OCI-LY7 (cell line): ENCODE data around the gene DBN1. TPM values are rescaled to one million over a fixed set of nuclear protein-coding genes. Genes with fewer than 3 reads are reported as not detected.

Source experiments
- BruUV-seq: library from RNA; stranded (reverse); fragments of 400-500 nt; replicated peaks from 2 replicates; lab custom pipeline; 2021; lab: Mats Ljungman, UMichigan
- CTCF ChIA-PET: fragments of 300-600 bp; sonication (Branson Sonifier 250); formaldehyde crosslinking; loops from one replicate; lab custom pipeline; 2022; ENCODE audit warnings: antibody characterized with exemption; ENCODE audit not compliant: unreplicated experiment; lab: Charles Lee
- POLR2A ChIA-PET: fragments of 300-600 bp; sonication (Branson Sonifier 250); formaldehyde crosslinking; loops from one replicate; lab custom pipeline; 2022; ENCODE audit warnings: antibody characterized with exemption; lab: Charles Lee
- DNase-seq: peaks from one replicate; pipeline ENCODE4 v3.0.0-alpha.2; 2015; ENCODE audit warnings: low spot score
- H2AFZ ChIP-seq: fragments of 200-600 bp; sonication (generic), shearing (Covaris generic); 2 replicates; pipeline ENCODE4 v1.6.1; 2014; ENCODE audit warnings: mild to moderate bottlenecking, antibody characterized with exemption, low read length, moderate library complexity
- H3K27ac ChIP-seq: fragments of 200-600 bp; sonication (generic); 2 replicates; pipeline ENCODE4 v1.5.1; 2014; ENCODE audit warnings: mixed run types, low read depth, mild to moderate bottlenecking, moderate library complexity, low read length, inconsistent platforms; ENCODE audit not compliant: poor library complexity, severe bottlenecking
- H3K36me3 ChIP-seq: fragments of 200-600 bp; sonication (generic); 2 replicates; pipeline ENCODE4 v1.6.1; 2014; ENCODE audit warnings: mild to moderate bottlenecking, antibody characterized with exemption, low read length, moderate library complexity, mixed read lengths; ENCODE audit not compliant: insufficient read depth
- H3K4me1 ChIP-seq: fragments of 200-600 bp; sonication (generic); 2 replicates; pipeline ENCODE4 v1.5.1; 2014; ENCODE audit warnings: mild to moderate bottlenecking, low read length; ENCODE audit not compliant: insufficient read depth, poor library complexity, severe bottlenecking
- H3K4me2 ChIP-seq: fragments of 200-600 bp; sonication (generic); 2 replicates; pipeline ENCODE4 v1.6.1; 2014; ENCODE audit warnings: mild to moderate bottlenecking, low read length
- H3K4me3 ChIP-seq: fragments of 200-600 bp; sonication (generic); 2 replicates; pipeline ENCODE4 v1.5.1; 2014; ENCODE audit warnings: mild to moderate bottlenecking, low read depth, low read length; ENCODE audit not compliant: poor library complexity, severe bottlenecking
- H3K79me2 ChIP-seq: fragments of 200-600 bp; sonication (generic); 2 replicates; pipeline ENCODE4 v1.6.1; 2016; ENCODE audit warnings: low read depth, mild to moderate bottlenecking, low read length, moderate library complexity, mixed read lengths; ENCODE audit not compliant: insufficient read depth
- H3K9me2 ChIP-seq: fragments of 200-600 bp; sonication (generic); 2 replicates; pipeline ENCODE4 v1.6.1; 2016; ENCODE audit warnings: mild to moderate bottlenecking, low read length, mixed read lengths; ENCODE audit not compliant: insufficient read depth
- H3K9me3 ChIP-seq: fragments of 200-600 bp; sonication (generic); 2 replicates; pipeline ENCODE4 v1.6.1; 2014; ENCODE audit warnings: mild to moderate bottlenecking, mixed run types, low read length, mixed read lengths
- H4K20me1 ChIP-seq: fragments of 200-600 bp; sonication (generic); 2 replicates; pipeline ENCODE4 v1.6.1; 2014; ENCODE audit warnings: mild to moderate bottlenecking, antibody characterized with exemption, low read length, moderate library complexity, mixed read lengths; ENCODE audit not compliant: insufficient read depth
- EZH2phosphoT487 ChIP-seq: fragments of 200-600 bp; sonication (generic); IDR thresholded peaks from 2 replicates; pipeline ENCODE4 v1.6.1; 2018; ENCODE audit warnings: low read depth, borderline replicate concordance, mild to moderate bottlenecking, mixed run types, antibody characterized with exemption, low read length, moderate library complexity, mixed read lengths
- intact Hi-C: fragments of 100-400 bp; cut with micrococcal nuclease; formaldehyde crosslinking; loops from one replicate; pipeline ENCODE4 v1.10.0; 2022; ENCODE audit not compliant: unreplicated experiment
- total RNA-seq, 2 experiments: library from RNA; depleted of rRNA in 1 of 2; stranded (reverse); fragments of >200 nt in 1 of 2; shearing (Covaris generic) in 1 of 2; gene quantifications; 2 replicates each; pipeline ENCODE4 v1.2.3, GENCODE V29; 2014 to 2022
- TF ChIP-seq, protein P1 (sequence below): fragments of 200-600 bp; sonication (generic); conservative IDR thresholded peaks from 2 replicates; pipeline ENCODE4 v1.5.1; 2014; ENCODE audit warnings: mild to moderate bottlenecking, antibody characterized with exemption, low read length, moderate library complexity, mixed read lengths

The DBN1 gene
- total RNA-seq, 2 experiments from 2014 or later = 11.7 to 22.0 TPM

- ChIA-PET POLR2A (interaction anchor here (0.7 to 1.5 kb wide), 4 partner anchors 10 to 95 kb away, joined by 3 to 5 read pairs (median 4); partner anchors contain the start of gene GRK6), CTCF (no interaction called here)
- intact Hi-C loops = no loop called here
- H3K27ac ChIP-seq = no peak overlapping the region
- H2AFZ ChIP-seq = no peak overlapping the region
- no peak for DNase-seq
- no peaks in the 10 kb centered on the region for H3K36me3 ChIP-seq
- TF ChIP-seq EZH2phosphoT487 = no peak
- TF ChIP-seq, protein P1, sequence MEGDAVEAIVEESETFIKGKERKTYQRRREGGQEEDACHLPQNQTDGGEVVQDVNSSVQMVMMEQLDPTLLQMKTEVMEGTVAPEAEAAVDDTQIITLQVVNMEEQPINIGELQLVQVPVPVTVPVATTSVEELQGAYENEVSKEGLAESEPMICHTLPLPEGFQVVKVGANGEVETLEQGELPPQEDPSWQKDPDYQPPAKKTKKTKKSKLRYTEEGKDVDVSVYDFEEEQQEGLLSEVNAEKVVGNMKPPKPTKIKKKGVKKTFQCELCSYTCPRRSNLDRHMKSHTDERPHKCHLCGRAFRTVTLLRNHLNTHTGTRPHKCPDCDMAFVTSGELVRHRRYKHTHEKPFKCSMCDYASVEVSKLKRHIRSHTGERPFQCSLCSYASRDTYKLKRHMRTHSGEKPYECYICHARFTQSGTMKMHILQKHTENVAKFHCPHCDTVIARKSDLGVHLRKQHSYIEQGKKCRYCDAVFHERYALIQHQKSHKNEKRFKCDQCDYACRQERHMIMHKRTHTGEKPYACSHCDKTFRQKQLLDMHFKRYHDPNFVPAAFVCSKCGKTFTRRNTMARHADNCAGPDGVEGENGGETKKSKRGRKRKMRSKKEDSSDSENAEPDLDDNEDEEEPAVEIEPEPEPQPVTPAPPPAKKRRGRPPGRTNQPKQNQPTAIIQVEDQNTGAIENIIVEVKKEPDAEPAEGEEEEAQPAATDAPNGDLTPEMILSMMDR = no peak
- BruUV-seq = no TSS peak
- no peaks in the 10 kb centered on the region for H4K20me1 ChIP-seq
- peaks cover 5% of the 10 kb centered on the region for H3K4me1 ChIP-seq
- no peak overlapping the region for H3K4me2 ChIP-seq
- no peaks in the 10 kb centered on the region for H3K9me2 ChIP-seq
- no peak overlapping the region for H3K4me3 ChIP-seq
- H3K79me2 ChIP-seq = no peaks in the 10 kb centered on the region
- H3K9me3 ChIP-seq = no peaks in the 10 kb centered on the region
Observed at GRCh38 chr5:177414481-177414880, 59.0 kb downstream of the DBN1 start.

GRCh38 chr5:177412603-177413233 lies 60.7 kb downstream of the DBN1 start:
- peaks cover 5% of the 10 kb centered on the region for H3K4me1 ChIP-seq
- H3K36me3 ChIP-seq = no peaks in the 10 kb centered on the region
- intact Hi-C loops = no loop called here
- CTCF ChIA-PET = no interaction called here
- no peak overlapping the region; the same call in 1 of the 2 replicates for H3K4me2 ChIP-seq
- H4K20me1 ChIP-seq = no peaks in the 10 kb centered on the region
- no peak overlapping the region for H2AFZ ChIP-seq
- DNase-seq = no peak
- no TSS peak for BruUV-seq
- H3K79me2 ChIP-seq = no peaks in the 10 kb centered on the region
- no peak overlapping the region for H3K4me3 ChIP-seq
- H3K9me3 ChIP-seq = no peaks in the 10 kb centered on the region
- no peaks in the 10 kb centered on the region for H3K9me2 ChIP-seq
- TF ChIP-seq, protein P1 = no peak
- no peak for TF ChIP-seq EZH2phosphoT487
- H3K27ac ChIP-seq = no peak overlapping the region
- POLR2A ChIA-PET = no interaction called here

- no peak overlapping the region for H3K4me3 ChIP-seq
- no peak overlapping the region for H2AFZ ChIP-seq
- TF ChIP-seq, protein P1 = no peak
- TF ChIP-seq EZH2phosphoT487 = no peak
- DNase-seq = no peak
- CTCF ChIA-PET = no interaction called here
- no peaks in the 10 kb centered on the region for H3K36me3 ChIP-seq
- H3K4me2 ChIP-seq = no peak overlapping the region
- H4K20me1 ChIP-seq = no peaks in the 10 kb centered on the region
- POLR2A ChIA-PET = no interaction called here
- H3K9me3 ChIP-seq = no peaks in the 10 kb centered on the region
- no TSS peak for BruUV-seq
- no peaks in the 10 kb centered on the region for H3K9me2 ChIP-seq
- H3K27ac ChIP-seq = no peak overlapping the region
- intact Hi-C loops = no loop called here
- H3K4me1 ChIP-seq = peaks cover 5% of the 10 kb centered on the region
- H3K79me2 ChIP-seq = no peaks in the 10 kb centered on the region
Observed at GRCh38 chr5:177410575-177410974, 62.9 kb downstream of the DBN1 start.
